Measurements from ENCODE around the gene FHOD1. TPM values are rescaled to one million over a fixed set of nuclear protein-coding genes. Genes with fewer than 3 reads are reported as not detected.
A peak's percentile ranks its signal among the peaks of the same experiment; 100 is the strongest.

The FHOD1 gene
- total and polyA plus RNA-seq, 2 donors (not counting 1 experiment from before 2014, with no cell fraction given), result 46.3 to 46.9 TPM

GRCh38 chr16:67279296-67280089, 32.2 kb upstream of the FHOD1 start, which contains the start of gene PLEKHG4:
PLEKHG4 (plus strand) TSS chr16:67279532; CDS start chr16:67280045, 513 bp downstream.
- Mint-ChIP-seq H3K27me3 (no peaks in the 10 kb centered on the region), H3K27ac (peak within 1 kb of the TSS; percentile 56), H3K9me3 (ENCODE audit: insufficient read depth) (no peaks in the 10 kb centered on the region), H3K4me1 (peaks cover 6% of the 10 kb centered on the region), H3K4me3 (peak within 1 kb of the TSS; percentile 85)
- ATAC-seq (ENCODE audit: low read depth) (peak; percentile 96), DNase-seq (peak; percentile 84)
- POLR2A ChIA-PET, result interaction anchor here (0.6 kb wide), 1 partner anchor 585 kb away, joined by 6 read pairs; no protein-coding TSS in a partner anchor
- peaks cover 7 to 11% of the 10 kb centered on the region in 2 donors for H3K4me1 ChIP-seq (ENCODE audit: control insufficient read depth in 2 of 2, insufficient read depth in 2 of 2, low read length in 2 of 2)
- CTCF ChIA-PET, result interaction anchor here (0.8 to 1.5 kb wide), 4 partner anchors 10 to 58 kb away, joined by 3 to 4 read pairs (median 4); no protein-coding TSS in a partner anchor
- peaks cover 3% of the 10 kb centered on the region for H3K79me2 ChIP-seq (ENCODE audit: control insufficient read depth, insufficient read depth, low read length)
- peak within 1 kb of the TSS; percentile 72 for H3K9ac ChIP-seq (ENCODE audit: low read length)
- intact Hi-C loops (cut with micrococcal nuclease), result loop anchor here (1.0 to 2.0 kb wide), 2 partner anchors 33 to 120 kb away; partner anchors contain the start of gene FHOD1
- peak; percentile 81 for TF ChIP-seq CTCF (IDR thresholded peaks at IDR 0.05)
- TF ChIP-seq EZH2 (IDR thresholded peaks at IDR 0.05; ENCODE audit: borderline replicate concordance, insufficient read depth, low read depth, low read length, poor library complexity, severe bottlenecking), result no peak
- H3K4me2 ChIP-seq (replicated peaks; ENCODE audit: low read depth, low read length, poor library complexity, severe bottlenecking), result peak within 1 kb of the TSS; percentile 94
- peak within 1 kb of the TSS in 1 of 2 donors; percentile 28 for H3K27ac ChIP-seq (ENCODE audit: low read length in 2 of 2)
- peak within 1 kb of the TSS; percentile 91 for H2AFZ ChIP-seq (ENCODE audit: insufficient read depth, low read depth, low read length, poor library complexity, severe bottlenecking)
- H3K9me3 ChIP-seq (ENCODE audit: control extremely low read depth in 1 of 3, control insufficient read depth in 2 of 3, insufficient read depth in 1 of 3, low read length in 2 of 3), result no peaks in the 10 kb centered on the region
- no peaks in the 10 kb centered on the region for H3K27me3 ChIP-seq (replicated peaks in 1 of 4; ENCODE audit: control extremely low read depth in 1 of 4, control insufficient read depth in 3 of 4, insufficient read depth in 4 of 4, low read length in 3 of 4)
- H3K4me3 ChIP-seq (ENCODE audit: control extremely low read depth in 1 of 5, extremely low read depth in 1 of 5, insufficient read depth in 1 of 5, low read depth in 2 of 5, low read length in 4 of 5), result peak within 1 kb of the TSS in 4 of 5 experiments; percentile 51 to 72 (median 58)
- no peaks in the 10 kb centered on the region for H4K20me1 ChIP-seq (ENCODE audit: control insufficient read depth, insufficient read depth, low read length, poor library complexity, severe bottlenecking)
- 31% methylated on average over 81 of the region's 83 CpGs for WGBS (ENCODE audit: insufficient coverage)
- H3K36me3 ChIP-seq (replicated peaks in 1 of 2; ENCODE audit: control extremely low read depth in 1 of 2, control insufficient read depth in 1 of 2, extremely low read depth in 1 of 2, insufficient read depth in 2 of 2, low read length in 1 of 2), result no peaks in the 10 kb centered on the region

Data from B cell (primary cell).